Measurements from ENCODE around the gene DIDO1. TPM values are rescaled to one million over a fixed set of nuclear protein-coding genes. Genes with fewer than 3 reads are reported as not detected.

Gene DIDO1
- total and polyA plus RNA-seq, 2 of the 13 experiments (the other 11 are each of a cell fraction or from before 2014, with no cell fraction given): 75.0 to 75.1 TPM

DNA sequence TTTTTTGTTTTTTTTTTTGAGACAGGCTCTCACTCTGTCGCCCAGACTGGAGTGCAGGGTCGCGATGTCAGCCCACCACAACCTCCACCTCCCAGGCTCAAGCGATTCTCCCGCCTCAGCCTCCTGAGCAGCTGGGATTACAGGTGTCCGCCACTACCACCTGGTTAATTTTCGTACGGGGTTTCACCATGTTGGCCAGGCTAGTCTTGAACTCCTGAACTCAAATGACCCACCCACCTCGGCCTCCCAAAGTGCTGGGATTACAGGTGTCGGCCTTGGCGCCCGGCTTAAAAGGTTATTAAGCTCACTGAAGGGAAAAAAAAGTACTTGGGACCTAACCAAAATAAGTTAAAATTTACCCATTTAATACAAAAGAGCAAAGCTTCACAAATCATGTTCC, 66.6 kb downstream of the DIDO1 start:
- ChIA-PET CTCF (ENCODE audit: low intra/inter-chr PET ratio, low total read pairs) (no interaction called here), POLR2A (interaction anchor here (0.8 to 1.6 kb wide), 3 partner anchors 16 to 64 kb away, joined by 3 to 7 read pairs (median 4); partner anchors contain the start of gene MRGBP)
- peak; percentile 43; the same call in 1 of the 2 replicates for TF ChIP-seq TERF1 (CRISPR knock-in tag; IDR thresholded peaks at IDR 0.05)
- TF ChIP-seq ZNF230 (CRISPR knock-in tag; IDR thresholded peaks at IDR 0.05): no peak
- TF ChIP-seq ZBTB38 (CRISPR knock-in tag; IDR thresholded peaks at IDR 0.05): peak; percentile 46; the same call in 1 of the 2 replicates
- TF ChIP-seq HDAC1 (CRISPR knock-in tag; IDR thresholded peaks at IDR 0.05): peak; percentile 14; the same call in 1 of the 2 replicates
- no peak for DNase-seq (ENCODE audit: low spot score)
- no peak for ATAC-seq
- in situ Hi-C loops (cut with HindIII; ENCODE audit: extremely low pct_ligation_motif_present, low pct_unique_long_range_greater_than_20kb) (no loop called here), intact Hi-C loops (cut with micrococcal nuclease; ENCODE audit: unreplicated experiment) (loop anchor here (5.0 kb wide), 1 partner anchor 37 kb away; no protein-coding TSS in a partner anchor)
- peaks cover 9 to 13% of the 10 kb centered on the region in 2 experiments; a peak in 4 of 5 replicates for H3K36me3 ChIP-seq (replicated peaks in 1 of 2; ENCODE audit: control insufficient read depth in 1 of 2, insufficient read depth in 2 of 2, low read length in 2 of 2)
- WGBS (ENCODE audit: low lambda C conversion rate): 73% methylated on average over 12 of the region's 12 CpGs
- no peaks in the 10 kb centered on the region for H3K9me3 ChIP-seq (ENCODE audit: low read length)
- no peaks in the 10 kb centered on the region; the same call in 1 of the 2 replicates for H4K20me1 ChIP-seq (ENCODE audit: insufficient read depth, low read length)
- H2AFZ ChIP-seq (ENCODE audit: low read length): no peak overlapping the region
- peak overlapping the region; percentile 86 for H3K4me2 ChIP-seq (ENCODE audit: low read depth, low read length)
- FAIRE-seq: no peak
- no peak overlapping the region for H3K27ac ChIP-seq (ENCODE audit: extremely low read length, insufficient read depth, low read length)
- H3K4me3 ChIP-seq (replicated peaks in 1 of 3; ENCODE audit: insufficient read depth in 1 of 3, low read depth in 2 of 3, low read length in 3 of 3): peak overlapping the region in 2 of 3 experiments; percentile 61 to 77; a peak in 2 of 6 replicates
- H3K9ac ChIP-seq (ENCODE audit: insufficient read depth, low read depth, low read length): peak overlapping the region; percentile 53
- TSS peak; percentile 49 for BruUV-seq (replicated peaks)
- peaks cover 44% of the 10 kb centered on the region for H3K4me1 ChIP-seq (ENCODE audit: insufficient read depth, low read length)
- peaks cover 10% of the 10 kb centered on the region for H3K79me2 ChIP-seq (ENCODE audit: insufficient read depth, low read length)
- 0 out of 5 replicates have a peak, but pooled peaks cover 0 to under 1% of the 10 kb centered on the region in 2 experiments for H3K27me3 ChIP-seq (ENCODE audit: control insufficient read depth in 1 of 2, insufficient read depth in 2 of 2, low read length in 2 of 2)

DNA sequence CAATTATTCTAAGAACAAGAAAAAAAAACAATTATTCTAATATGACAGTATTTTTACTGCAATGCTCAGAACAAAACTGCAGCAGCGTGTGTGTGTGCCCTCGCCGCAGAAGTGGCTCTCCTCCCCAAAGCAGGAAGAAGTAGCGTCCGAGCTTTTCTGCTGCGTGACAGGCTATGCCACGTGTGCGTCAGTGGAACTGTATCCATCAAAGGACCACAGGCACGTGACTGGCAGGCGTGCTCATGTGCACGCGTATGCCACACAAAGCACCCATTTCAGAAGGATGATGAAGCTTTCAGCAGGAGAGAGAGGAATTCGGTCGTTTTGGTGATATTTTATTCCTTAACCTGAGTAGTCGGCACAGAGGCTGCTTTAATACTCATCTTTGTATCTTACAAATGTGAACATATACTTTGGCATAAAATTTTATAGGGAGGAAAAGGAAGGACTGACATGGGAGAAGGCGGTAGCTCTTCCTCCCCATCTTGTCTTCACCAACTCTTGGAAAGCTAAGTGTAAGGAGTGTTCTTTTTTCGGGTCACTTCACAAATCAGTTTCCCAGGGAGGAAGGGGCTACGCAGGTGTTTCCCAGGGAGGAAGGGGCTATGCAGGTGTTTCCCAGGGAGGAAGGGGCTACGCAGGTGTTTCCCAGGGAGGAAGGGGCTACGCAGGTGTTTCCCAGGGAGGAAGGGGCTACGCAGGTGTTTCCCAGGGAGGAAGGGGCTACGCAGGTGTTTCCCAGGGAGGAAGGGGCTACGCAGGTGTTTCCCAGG, 68.1 kb downstream of the DIDO1 start:
- CTCF ChIA-PET (ENCODE audit: low intra/inter-chr PET ratio, low total read pairs): no interaction called here
- H3K4me1 ChIP-seq (ENCODE audit: insufficient read depth, low read length): peaks cover 36% of the 10 kb centered on the region
- no peak overlapping the region for H3K9ac ChIP-seq (ENCODE audit: insufficient read depth, low read depth, low read length)
- ATAC-seq (no peak), DNase-seq (ENCODE audit: low spot score) (no peak), FAIRE-seq (no peak)
- 88% methylated on average over 22 of the region's 23 CpGs for WGBS (ENCODE audit: low lambda C conversion rate)
- POLR2A ChIA-PET: no interaction called here
- BruUV-seq (replicated peaks): no TSS peak
- peaks cover 16 to 23% of the 10 kb centered on the region in 2 experiments; a peak in 4 of 5 replicates for H3K36me3 ChIP-seq (replicated peaks in 1 of 2; ENCODE audit: control insufficient read depth in 1 of 2, insufficient read depth in 2 of 2, low read length in 2 of 2)
- no peak overlapping the region for H3K4me3 ChIP-seq (replicated peaks in 1 of 3; ENCODE audit: insufficient read depth in 1 of 3, low read depth in 2 of 3, low read length in 3 of 3)
- H4K20me1 ChIP-seq (ENCODE audit: insufficient read depth, low read length): no peaks in the 10 kb centered on the region; the same call in 1 of the 2 replicates
- H3K79me2 ChIP-seq (ENCODE audit: insufficient read depth, low read length): peaks cover 10% of the 10 kb centered on the region
- TF ChIP-seq ZNF775 (CRISPR knock-in tag; IDR thresholded peaks at IDR 0.05; ENCODE audit: borderline replicate concordance): no peak
- TF ChIP-seq AHR (CRISPR knock-in tag; IDR thresholded peaks at IDR 0.05): no peak
- no peak for TF ChIP-seq ZNF333 (CRISPR knock-in tag; IDR thresholded peaks at IDR 0.05; ENCODE audit: borderline replicate concordance)
- TF ChIP-seq, protein P1, sequence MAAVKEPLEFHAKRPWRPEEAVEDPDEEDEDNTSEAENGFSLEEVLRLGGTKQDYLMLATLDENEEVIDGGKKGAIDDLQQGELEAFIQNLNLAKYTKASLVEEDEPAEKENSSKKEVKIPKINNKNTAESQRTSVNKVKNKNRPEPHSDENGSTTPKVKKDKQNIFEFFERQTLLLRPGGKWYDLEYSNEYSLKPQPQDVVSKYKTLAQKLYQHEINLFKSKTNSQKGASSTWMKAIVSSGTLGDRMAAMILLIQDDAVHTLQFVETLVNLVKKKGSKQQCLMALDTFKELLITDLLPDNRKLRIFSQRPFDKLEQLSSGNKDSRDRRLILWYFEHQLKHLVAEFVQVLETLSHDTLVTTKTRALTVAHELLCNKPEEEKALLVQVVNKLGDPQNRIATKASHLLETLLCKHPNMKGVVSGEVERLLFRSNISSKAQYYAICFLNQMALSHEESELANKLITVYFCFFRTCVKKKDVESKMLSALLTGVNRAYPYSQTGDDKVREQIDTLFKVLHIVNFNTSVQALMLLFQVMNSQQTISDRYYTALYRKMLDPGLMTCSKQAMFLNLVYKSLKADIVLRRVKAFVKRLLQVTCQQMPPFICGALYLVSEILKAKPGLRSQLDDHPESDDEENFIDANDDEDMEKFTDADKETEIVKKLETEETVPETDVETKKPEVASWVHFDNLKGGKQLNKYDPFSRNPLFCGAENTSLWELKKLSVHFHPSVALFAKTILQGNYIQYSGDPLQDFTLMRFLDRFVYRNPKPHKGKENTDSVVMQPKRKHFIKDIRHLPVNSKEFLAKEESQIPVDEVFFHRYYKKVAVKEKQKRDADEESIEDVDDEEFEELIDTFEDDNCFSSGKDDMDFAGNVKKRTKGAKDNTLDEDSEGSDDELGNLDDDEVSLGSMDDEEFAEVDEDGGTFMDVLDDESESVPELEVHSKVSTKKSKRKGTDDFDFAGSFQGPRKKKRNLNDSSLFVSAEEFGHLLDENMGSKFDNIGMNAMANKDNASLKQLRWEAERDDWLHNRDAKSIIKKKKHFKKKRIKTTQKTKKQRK (IDR thresholded peaks at IDR 0.05; ENCODE audit: low read length): no peak
- TF ChIP-seq BRD4 (CRISPR knock-in tag; IDR thresholded peaks at IDR 0.05): no peak
- no peak for TF ChIP-seq MAFF (IDR thresholded peaks at IDR 0.05; ENCODE audit: low read depth, low read length)
- no peak for TF ChIP-seq THAP8 (CRISPR knock-in tag; IDR thresholded peaks at IDR 0.05; ENCODE audit: borderline replicate concordance)
- no peaks in the 10 kb centered on the region for H3K27me3 ChIP-seq (ENCODE audit: control insufficient read depth in 1 of 2, insufficient read depth in 2 of 2, low read length in 2 of 2)
- H3K9me3 ChIP-seq (ENCODE audit: low read length): no peaks in the 10 kb centered on the region
- intact Hi-C loops (cut with micrococcal nuclease; ENCODE audit: unreplicated experiment) (no loop called here), in situ Hi-C loops (cut with HindIII; ENCODE audit: extremely low pct_ligation_motif_present, low pct_unique_long_range_greater_than_20kb) (no loop called here)
- H3K4me2 ChIP-seq (ENCODE audit: low read depth, low read length): no peak overlapping the region
- H2AFZ ChIP-seq (ENCODE audit: low read length): no peak overlapping the region
- H3K27ac ChIP-seq (ENCODE audit: extremely low read length, insufficient read depth, low read length): no peak overlapping the region

All from HepG2 (cell line).